ENCODE results near the gene ETV7. TPM values are rescaled to one million over a fixed set of nuclear protein-coding genes. Genes with fewer than 3 reads are reported as not detected.

Gene ETV7
- polyA plus RNA-seq, 1 of the 3 experiments (the other 2 are of a cell fraction) = 0.39 TPM

- H3K79me2 ChIP-seq (ENCODE audit: insufficient read depth) = no peaks in the 10 kb centered on the region
- peaks cover 2 to 10% of the 10 kb centered on the region in 2 experiments; a peak in 2 of 4 replicates for H3K4me1 ChIP-seq (ENCODE audit: control insufficient read depth in 1 of 2, insufficient read depth in 2 of 2, low read depth in 1 of 2, low read length in 1 of 2)
- DNase-seq = no peak
- no peak overlapping the region for H2AFZ ChIP-seq (ENCODE audit: low read depth)
- H3F3A ChIP-seq (replicated peaks; ENCODE audit: insufficient read depth) = no peaks in the 10 kb centered on the region
- H3K9me2 ChIP-seq = no peaks in the 10 kb centered on the region
- H3K9ac ChIP-seq = no peak overlapping the region
- H4K20me1 ChIP-seq (ENCODE audit: insufficient read depth) = no peaks in the 10 kb centered on the region
- ChIA-PET POLR2A (no interaction called here), CTCF (interaction anchor here (1.6 to 9.1 kb wide), 3 partner anchors 10 to 52 kb away, joined by 4 to 149 read pairs (median 14); no protein-coding TSS in a partner anchor)
- no peaks in the 10 kb centered on the region for H3K27me3 ChIP-seq (ENCODE audit: insufficient read depth)
- no peak overlapping the region for H3K27ac ChIP-seq (ENCODE audit: low read depth in 2 of 2, low read length in 1 of 2)
- TF ChIP-seq TEAD4 (IDR thresholded peaks at IDR 0.05; ENCODE audit: borderline replicate concordance, insufficient read depth) (no peak), CHD2 (IDR thresholded peaks at IDR 0.05; ENCODE audit: low read length, partially characterized antibody) (no peak), REST (IDR thresholded peaks at IDR 0.05; ENCODE audit: low read depth, low read length) (no peak), GABPA (IDR thresholded peaks at IDR 0.05; ENCODE audit: low read depth) (no peak), TCF12 (IDR thresholded peaks at IDR 0.05) (no peak), SIN3A (IDR thresholded peaks at IDR 0.05; ENCODE audit: borderline replicate concordance, low read depth, low read length) (no peak), NRF1 (IDR thresholded peaks at IDR 0.05; ENCODE audit: low read depth, low read length) (no peak), RAD21 (IDR thresholded peaks at IDR 0.05; ENCODE audit: low read length) (no peak), USF2 (IDR thresholded peaks at IDR 0.05; ENCODE audit: borderline replicate concordance, low read depth, low read length) (no peak), EP300 (IDR thresholded peaks at IDR 0.05; ENCODE audit: borderline replicate concordance in 1 of 2, low read depth in 1 of 2, low read length in 1 of 2) (no peak), SMC3 (IDR thresholded peaks at IDR 0.05; ENCODE audit: low read depth, low read length) (no peak), FOSL2 (IDR thresholded peaks at IDR 0.05; ENCODE audit: borderline replicate concordance, low read depth) (no peak), EZH2phosphoT487 (IDR thresholded peaks at IDR 0.05; ENCODE audit: borderline replicate concordance, low read depth) (no peak), MEF2A (IDR thresholded peaks at IDR 0.05; ENCODE audit: borderline replicate concordance, low read depth) (no peak), POLR2AphosphoS5 (IDR thresholded peaks at IDR 0.05; ENCODE audit: low read depth, low read length) (no peak), YY1 (IDR thresholded peaks at IDR 0.05; ENCODE audit: low read depth) (no peak), ELF1 (IDR thresholded peaks at IDR 0.05) (no peak)
- TF ChIP-seq, protein P1, sequence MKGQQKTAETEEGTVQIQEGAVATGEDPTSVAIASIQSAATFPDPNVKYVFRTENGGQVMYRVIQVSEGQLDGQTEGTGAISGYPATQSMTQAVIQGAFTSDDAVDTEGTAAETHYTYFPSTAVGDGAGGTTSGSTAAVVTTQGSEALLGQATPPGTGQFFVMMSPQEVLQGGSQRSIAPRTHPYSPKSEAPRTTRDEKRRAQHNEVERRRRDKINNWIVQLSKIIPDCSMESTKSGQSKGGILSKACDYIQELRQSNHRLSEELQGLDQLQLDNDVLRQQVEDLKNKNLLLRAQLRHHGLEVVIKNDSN (IDR thresholded peaks at IDR 0.05; ENCODE audit: borderline replicate concordance, low read depth) = no peak
- H3K36me3 ChIP-seq (replicated peaks in 1 of 2; ENCODE audit: control insufficient read depth in 1 of 2, insufficient read depth in 2 of 2, low read length in 1 of 2) = no peaks in the 10 kb centered on the region
- no peak overlapping the region for H3K4me2 ChIP-seq
- H3K4me3 ChIP-seq (ENCODE audit: low read depth in 2 of 2, low read length in 1 of 2) = no peak overlapping the region
- 68% methylated on average over 4 of the region's 4 CpGs for WGBS (ENCODE audit: low lambda C conversion rate)
- no peaks in the 10 kb centered on the region for H3K9me3 ChIP-seq
These were observed 31.6 kb downstream of the ETV7 start for GRCh38 chr6:36355819-36356218.
